HL-60 (cell line): Measurements from ENCODE around the gene SNX9.

Experiments used
- POLR2AphosphoS5 ChIP-seq: IDR thresholded peaks from 2 replicates; pipeline ENCODE4 v1.6.1; 2012; ENCODE audit warnings: low read depth
- TF ChIP-seq, protein P1 (sequence below): IDR thresholded peaks from one replicate; pipeline ENCODE4 v1.5.1; 2011; ENCODE audit warnings: low read length, control low read depth, inconsistent platforms; ENCODE audit not compliant: insufficient read depth

- TF ChIP-seq, protein P1, sequence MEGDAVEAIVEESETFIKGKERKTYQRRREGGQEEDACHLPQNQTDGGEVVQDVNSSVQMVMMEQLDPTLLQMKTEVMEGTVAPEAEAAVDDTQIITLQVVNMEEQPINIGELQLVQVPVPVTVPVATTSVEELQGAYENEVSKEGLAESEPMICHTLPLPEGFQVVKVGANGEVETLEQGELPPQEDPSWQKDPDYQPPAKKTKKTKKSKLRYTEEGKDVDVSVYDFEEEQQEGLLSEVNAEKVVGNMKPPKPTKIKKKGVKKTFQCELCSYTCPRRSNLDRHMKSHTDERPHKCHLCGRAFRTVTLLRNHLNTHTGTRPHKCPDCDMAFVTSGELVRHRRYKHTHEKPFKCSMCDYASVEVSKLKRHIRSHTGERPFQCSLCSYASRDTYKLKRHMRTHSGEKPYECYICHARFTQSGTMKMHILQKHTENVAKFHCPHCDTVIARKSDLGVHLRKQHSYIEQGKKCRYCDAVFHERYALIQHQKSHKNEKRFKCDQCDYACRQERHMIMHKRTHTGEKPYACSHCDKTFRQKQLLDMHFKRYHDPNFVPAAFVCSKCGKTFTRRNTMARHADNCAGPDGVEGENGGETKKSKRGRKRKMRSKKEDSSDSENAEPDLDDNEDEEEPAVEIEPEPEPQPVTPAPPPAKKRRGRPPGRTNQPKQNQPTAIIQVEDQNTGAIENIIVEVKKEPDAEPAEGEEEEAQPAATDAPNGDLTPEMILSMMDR, result no peak
- TF ChIP-seq POLR2AphosphoS5, result no peak
Measured at GRCh38 chr6:157929076-157929475, 106.0 kb downstream of the SNX9 start.
